ENCODE data around the gene NEDD9. TPM values are rescaled to one million over a fixed set of nuclear protein-coding genes. Genes with fewer than 3 reads are reported as not detected.
A peak's percentile ranks its signal among the peaks of the same experiment; 100 is the strongest.

NEDD9 gene, protein sequence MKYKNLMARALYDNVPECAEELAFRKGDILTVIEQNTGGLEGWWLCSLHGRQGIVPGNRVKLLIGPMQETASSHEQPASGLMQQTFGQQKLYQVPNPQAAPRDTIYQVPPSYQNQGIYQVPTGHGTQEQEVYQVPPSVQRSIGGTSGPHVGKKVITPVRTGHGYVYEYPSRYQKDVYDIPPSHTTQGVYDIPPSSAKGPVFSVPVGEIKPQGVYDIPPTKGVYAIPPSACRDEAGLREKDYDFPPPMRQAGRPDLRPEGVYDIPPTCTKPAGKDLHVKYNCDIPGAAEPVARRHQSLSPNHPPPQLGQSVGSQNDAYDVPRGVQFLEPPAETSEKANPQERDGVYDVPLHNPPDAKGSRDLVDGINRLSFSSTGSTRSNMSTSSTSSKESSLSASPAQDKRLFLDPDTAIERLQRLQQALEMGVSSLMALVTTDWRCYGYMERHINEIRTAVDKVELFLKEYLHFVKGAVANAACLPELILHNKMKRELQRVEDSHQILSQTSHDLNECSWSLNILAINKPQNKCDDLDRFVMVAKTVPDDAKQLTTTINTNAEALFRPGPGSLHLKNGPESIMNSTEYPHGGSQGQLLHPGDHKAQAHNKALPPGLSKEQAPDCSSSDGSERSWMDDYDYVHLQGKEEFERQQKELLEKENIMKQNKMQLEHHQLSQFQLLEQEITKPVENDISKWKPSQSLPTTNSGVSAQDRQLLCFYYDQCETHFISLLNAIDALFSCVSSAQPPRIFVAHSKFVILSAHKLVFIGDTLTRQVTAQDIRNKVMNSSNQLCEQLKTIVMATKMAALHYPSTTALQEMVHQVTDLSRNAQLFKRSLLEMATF
- 50.0 TPM for total RNA-seq

DNA sequence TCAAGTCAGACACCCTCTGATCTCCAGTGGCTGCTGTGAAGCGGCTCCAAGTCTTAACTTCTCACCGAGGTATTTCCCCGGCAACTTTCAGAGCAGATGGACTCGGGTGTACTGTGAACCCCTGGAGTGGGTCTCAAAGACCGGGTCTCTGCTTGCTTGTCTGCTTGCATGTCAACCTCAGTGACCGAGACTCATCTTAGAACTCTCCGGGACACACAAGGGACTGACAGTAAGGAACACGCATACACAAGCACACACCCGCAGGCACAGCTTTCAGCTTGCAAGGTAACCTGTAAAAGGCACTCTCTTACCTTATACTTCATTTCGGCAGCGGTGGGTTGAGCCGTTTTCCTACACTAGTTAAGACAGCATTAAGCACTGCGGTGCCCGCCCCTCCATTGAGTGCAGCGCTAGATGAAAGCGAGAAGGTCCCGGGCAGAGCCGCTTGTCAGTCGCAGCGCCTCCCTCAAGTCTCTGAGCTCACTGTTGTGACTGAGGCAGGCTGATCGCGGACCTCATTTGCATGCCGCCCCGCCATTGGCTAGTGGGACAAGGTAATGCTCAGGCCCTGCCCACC is at the start of gene NEDD9:
Gene NEDD9, minus strand, starts transcription at position 476 of the 577 bp plus-strand sequence. Its CDS starts 153 bp downstream, at position 323.
- peak; percentile 98 for DNase-seq

DNA sequence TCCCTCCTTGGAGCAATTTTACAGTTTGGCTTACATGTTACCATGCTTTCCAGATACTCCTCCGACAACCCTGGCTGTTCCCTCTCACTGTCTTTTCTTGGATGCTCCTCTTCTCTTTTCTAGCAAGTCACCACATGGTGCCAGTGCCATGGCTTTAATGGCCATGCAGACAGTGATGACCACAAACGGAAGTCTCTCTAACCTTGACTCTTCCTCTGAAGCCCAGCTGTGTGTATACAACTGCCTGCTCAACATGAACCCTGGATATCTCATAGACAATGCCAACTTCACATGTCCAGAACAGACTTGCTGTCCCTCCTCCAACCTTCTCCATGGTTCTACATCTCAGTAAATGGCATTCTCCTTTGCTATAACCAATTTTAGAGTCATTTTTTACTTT is 49.8 kb upstream of the NEDD9 start:
- no peak for DNase-seq

DNA sequence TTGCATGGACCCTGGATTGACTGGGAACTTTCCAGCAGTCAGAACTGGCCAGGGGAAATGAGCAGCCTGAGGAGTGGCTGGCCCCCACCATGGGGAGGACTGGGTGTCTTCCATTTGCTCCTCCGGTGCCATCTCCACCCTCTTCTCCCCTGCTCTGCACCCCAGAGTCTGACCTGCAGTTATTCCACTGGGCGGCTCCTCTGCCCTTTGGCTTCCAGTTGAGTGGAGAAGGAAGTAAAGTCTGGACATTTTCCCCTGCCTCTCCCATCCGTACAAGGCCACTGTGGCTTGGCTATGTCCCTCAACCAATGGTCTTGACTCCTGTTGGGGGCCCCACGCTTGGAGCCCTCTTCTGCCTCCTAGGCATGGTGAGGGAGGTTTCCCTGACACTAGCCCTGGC is 47.9 kb upstream of the NEDD9 start:
- no peak for DNase-seq

DNA sequence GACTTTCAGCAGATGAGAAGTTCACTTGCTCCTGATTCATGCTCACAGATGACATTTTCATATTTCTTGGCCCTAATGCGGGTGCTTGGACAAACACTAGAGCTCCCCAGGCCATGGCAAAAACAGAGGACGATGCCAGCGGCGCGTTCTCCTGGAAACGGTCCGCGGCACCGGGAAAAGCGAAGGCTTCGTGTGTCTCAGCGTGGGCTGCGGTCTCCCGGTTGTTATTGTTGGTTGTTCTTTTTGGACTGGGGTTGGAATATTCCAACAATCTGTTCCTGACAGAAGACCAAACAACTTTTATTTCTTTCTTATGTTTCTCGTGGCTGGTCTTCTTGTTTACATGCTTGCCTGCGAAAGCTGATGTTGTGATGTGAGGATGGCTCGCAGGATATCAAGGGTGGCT is 46.8 kb upstream of the NEDD9 start:
- DNase-seq: peak; percentile 22

DNA sequence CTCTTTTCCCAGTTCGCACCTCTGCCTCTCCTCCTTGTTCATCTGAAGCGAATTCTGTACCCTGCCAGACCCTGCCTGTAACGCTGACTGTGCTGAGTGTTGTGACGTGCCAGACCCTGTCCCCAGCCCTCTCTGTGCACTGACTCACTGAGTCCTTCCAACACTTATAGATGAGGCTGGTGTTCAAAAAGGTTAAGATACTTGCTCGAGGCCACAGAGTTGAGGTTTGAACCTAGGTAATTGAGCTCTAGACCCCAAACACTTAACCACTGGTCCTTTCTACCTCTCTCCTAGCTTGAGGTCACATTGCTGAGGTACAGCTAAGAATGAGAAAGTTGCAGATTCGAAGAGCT is 45.7 kb upstream of the NEDD9 start:
- DNase-seq: no peak

DNA sequence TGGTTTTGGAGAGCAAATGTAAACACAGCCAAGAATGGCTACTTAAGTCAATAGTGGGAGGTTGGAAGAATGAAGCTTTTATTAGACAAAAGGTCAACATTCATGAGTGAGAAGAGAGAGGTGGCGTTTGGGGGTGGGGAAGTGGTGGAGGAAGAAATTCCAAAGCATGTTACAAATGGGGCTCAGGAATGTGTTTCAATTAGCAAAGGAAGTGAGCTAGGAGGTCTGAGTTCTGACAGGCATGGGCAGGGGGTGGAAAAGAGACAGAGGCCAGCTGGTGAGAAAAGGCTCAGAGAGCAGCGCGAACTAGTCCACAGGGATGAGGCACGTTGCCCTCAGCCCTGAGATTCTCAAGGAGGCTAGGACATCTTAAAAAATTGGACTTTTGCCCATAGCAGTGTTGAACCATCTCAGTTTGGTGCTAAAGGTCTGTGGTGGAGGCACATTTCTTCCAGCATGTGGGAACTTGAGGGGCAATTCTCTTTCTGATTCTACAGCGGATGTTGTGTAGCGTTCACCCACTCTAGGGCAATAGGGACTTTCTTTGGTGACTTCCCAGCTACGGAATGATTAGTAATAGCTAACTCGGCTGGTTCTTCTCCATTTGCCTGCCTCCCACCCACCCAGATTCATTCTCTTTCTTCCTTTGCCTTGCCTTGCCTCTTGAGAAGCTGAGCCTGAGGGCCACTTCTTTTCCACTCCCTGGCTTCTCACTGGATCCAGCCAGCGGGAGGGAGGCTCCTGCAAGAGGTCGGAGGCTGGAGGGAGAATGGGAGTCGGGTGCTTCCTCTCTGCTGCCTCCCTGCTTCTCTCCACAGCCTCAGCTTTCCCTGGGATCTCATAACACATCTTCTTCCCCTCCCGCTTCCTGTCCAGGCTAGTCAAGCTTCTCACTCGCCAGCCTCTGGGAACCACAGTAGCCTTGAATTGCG is 45.1 kb upstream of the NEDD9 start:
- DNase-seq: no peak

DNA sequence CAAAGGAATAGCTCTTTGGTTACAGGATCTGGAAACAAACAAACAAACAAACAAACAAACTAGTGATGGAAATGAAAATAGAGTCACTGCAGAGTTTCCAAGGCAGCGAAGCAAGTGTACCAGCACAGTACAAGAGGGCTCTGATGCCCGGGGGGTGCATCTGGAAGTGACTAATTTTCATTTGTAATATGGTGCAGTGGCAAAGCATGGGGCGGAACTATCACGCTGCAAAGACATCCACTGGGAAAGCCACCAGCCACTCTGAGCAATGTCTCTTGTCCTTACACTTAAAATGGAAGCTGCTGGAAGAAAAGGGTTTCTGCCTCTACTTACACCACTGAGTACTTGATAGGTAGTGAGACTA is 44.4 kb upstream of the NEDD9 start:
- DNase-seq: no peak

DNA sequence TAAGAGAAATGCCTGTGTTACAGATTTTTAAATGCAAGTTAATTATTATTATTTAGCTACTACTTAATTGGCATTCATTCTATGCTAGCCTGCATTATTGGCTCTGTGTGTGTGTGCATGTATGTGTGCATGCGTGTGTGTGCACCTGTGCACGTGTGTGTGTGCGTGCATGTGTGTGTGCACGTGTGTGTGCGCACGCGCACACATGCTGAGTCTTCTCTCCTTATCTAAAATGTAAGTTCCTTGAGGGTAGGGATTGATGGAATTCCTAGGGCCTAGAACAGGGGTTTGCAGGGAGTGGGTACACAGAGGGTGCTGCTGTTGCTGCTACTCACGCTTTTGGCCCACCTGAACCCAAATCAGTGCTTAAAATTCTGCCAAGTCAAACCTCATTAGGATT is 43.8 kb upstream of the NEDD9 start:
- no peak for DNase-seq

DNA sequence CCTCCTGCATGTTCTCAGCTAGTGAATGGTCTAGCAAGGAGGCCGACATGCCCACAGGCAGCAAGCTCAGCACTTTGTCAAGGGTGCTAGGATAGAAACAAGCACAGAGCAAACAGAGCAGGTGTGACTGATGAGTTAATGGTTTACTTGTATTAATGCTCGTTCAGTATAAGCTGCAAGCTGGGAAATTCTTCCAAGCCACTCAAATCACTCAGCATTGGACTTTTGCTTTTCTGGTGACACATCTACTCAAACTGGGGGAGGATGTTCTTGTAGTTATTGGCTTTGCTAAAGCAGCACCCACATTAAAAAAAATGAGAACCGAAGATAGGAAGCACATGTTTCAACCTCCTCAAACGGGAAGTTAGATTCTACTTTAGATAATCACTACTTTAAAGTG is 43.1 kb upstream of the NEDD9 start:
- no peak for DNase-seq

DNA sequence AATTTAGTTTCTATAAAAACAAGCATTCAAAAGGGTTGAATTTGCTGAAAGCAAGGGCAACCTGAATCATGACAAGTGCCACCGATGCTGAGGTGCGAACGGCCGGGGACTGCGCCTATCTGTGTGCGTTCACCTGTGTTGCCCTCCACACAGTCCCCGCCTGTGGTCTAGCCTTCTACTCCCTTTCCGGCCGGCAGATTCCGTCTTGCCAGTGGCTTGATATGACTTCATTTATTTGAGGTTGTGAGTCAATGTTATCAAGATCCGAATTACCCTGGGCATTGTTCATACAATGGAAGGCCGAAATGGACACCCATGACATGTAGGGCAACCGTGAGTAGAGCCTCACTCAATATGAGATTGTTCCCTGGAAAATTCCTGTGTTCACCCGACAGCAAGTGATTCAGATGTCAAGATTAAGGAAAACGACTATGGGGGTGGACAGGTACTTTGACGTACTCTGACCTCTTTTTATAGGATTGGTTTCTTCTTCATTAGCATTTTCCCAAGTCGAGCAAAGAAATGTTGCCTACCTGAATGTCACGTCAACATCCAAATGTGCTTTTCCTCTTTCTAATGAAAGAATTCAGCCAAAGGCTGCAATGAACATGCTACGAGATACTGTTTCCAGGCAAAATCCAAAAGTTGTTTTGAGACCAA is 41.1 kb upstream of the NEDD9 start:
- DNase-seq: no peak

DNA sequence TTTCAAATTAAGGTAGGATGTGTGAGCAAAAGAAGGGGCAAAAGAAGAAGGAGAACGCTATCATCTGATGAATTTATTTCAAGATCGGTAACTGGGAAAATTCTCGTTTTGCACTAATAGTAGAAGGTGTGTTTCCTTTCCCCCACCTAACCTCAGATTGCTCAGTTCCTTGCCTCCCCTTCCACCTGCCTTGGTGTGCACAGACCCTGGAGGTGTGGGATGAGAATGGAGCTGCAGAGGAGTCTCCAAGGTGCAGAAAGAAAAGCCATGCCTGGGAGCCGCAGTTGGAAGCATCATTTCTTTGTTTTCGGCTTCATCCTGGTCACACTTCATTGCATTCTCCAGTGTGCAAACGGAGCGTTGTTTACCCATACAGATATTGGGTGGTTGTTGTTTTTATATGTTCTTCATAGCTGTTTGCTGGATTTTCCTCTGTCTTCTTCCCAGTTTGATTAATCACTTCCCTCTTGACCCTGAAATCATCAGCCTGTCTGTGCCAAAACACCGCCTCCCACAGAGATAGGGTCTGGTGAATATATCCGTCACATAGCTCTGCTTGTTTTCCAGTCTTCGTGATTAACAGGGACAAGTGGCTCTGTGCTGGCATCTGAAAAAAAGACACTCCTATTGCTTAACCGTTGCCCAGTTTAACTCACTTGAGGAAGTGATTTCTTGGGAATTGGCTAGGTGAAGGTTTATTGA is 40.2 kb upstream of the NEDD9 start:
- DNase-seq: no peak

DNA sequence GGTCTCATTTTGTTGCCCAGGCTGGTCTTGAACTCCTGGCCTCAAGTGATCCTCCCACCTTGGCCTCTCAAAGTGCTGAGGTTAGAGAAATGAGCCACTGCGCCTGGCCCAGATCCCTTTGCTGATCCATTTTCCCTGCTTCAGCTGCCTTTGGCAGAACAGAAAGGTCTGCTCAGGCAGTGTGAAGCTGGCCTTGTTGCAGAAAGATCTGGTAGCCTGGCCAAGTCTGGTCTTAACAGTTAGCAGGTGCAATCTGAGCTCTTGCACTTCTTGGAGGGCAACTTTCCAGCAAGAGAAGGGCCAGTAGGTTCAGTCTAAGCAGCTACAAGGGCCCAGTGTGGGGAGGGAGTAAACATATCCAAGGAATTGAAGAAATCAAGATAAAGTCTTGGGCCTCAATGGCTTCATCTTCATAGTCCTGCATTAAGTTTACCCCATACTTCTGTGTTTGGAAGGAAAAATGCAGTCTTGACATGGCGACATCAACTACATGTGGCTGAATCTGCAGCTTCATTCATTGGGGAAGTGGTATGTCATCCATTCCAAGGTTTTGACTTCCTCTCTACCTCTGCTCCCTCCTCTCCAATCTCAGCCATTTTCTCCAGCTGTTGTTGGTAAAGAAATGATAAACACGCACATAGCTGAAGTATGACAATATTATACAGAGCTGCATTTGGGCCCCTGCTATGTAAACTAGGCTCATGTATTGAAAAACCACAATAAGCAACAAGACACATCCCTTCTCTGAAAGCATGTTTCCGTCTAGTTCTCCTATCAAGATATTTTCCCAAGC is 39.0 kb upstream of the NEDD9 start:
- DNase-seq: peak; percentile 51

DNA sequence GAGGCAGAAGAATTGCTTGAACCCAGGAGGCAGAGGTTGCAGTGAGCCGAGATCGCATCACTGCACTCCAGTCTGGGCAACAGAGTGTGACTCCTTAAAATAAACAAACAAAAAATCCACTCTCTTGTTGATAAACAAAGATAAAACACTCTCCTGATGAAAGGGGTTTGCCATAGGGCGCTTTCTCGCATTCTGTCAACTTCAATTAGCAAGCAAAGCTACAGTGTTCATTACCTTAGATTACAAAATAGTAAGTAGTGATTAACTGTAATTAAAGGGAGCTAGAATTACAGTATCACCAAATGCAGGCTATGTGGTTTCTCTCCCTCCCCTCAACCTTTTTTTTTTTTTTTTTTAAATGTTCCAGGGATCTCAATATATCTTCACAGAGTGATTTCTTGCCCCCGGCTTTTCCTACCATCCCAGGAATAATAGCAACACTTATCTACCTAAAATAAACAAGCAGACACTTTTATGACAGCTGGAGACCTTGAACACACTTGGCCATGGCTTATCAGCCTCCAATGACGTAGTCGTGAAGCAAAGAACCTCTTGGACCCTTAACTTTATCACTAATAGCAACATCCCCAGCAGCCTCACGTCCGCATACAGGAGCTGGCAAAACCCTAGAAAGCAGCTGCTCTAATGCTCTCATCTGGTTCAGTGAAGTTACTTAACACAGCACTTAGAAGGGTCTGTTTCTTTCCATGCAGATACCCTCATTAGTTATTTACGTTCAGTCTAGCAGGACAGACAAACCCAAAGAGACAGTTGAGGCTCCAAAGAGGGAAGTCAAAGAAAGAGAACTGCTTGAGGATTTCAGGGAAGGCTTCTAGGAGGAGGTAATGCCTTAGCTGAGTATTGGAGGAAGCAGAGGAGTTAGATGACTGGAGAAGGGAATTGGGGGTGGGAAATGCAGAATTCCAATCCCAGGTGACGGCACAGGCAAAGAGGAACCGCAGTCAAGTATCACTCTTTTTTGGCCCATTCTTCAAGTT is 37.9 kb upstream of the NEDD9 start:
- DNase-seq: no peak

DNA sequence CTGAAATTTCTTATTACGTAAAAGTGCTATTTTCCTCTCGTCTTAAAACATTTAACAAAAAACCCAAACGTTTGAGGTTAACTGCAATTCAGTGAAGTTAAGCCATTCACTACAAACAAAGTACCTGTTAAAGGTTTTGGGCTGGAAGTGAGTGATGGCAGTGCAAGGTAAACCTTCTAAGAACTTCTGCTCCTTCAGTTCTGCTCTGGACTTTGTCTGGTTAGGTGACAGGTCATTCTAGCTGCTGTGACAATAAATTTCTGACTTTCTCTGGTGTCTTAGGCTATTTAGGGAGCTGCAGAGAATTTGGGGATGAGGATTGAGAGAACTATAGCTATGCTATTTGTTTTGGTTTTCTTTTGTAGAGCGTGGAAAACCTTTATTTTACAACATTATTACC is 36.5 kb upstream of the NEDD9 start:
- no peak for DNase-seq

DNA sequence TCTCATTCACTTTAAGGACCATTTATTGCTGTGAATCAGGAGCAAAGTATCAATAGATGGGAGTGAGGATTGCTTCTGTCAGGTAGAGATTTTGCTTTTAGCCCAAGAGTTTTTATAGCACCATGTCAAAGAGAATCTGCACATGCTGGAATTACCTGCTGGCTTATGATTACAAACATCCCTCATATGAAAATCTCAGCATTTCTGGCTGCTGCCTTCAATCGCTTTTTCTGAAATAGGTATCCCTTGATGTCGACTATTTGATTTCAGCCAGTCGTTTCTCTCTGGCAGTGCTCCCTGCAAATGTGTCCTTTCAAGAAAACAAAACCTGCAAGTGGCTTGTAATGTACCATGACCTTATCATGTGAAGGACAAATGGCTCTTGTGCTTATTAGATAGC is 34.5 kb upstream of the NEDD9 start:
- no peak for DNase-seq

DNA sequence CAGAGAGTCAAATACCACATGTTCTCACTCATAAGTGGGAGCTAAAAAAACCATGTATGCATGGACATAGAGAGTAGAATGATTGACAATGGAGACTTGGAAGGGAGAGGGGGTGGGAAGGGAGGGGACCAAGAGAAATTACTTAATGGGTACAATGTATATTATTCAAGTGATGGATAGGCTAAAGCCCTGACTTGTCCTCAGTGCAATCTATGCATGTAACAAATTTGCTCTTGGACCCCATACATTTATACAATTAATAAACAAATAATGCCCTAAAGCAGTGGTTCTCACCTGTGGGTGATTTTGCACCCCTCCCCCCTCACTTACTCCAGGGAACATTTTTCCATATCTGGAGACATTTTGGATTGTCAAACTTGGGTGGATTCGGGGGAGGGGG is 33.5 kb upstream of the NEDD9 start:
- no peak for DNase-seq

DNA sequence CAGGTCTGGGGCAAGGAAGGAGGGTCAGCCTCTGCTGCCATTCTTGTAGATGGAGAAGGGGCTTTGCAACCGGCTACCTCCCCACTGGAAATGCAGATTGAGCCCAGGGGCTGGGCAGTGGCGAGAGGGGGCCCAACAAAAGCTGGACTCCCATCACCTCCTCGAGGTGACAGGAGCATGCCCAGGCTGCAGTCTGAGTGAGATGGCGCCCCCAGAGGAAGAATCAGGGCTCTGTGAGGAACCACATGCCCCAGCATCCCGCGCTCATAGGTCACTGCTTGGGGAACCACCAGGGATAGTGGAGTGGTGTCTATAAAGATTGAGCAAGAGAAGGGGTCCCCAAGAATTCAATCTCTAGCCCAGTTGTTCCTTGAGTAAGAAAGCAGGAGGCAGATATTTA is 31.6 kb upstream of the NEDD9 start:
- no peak for DNase-seq

DNA sequence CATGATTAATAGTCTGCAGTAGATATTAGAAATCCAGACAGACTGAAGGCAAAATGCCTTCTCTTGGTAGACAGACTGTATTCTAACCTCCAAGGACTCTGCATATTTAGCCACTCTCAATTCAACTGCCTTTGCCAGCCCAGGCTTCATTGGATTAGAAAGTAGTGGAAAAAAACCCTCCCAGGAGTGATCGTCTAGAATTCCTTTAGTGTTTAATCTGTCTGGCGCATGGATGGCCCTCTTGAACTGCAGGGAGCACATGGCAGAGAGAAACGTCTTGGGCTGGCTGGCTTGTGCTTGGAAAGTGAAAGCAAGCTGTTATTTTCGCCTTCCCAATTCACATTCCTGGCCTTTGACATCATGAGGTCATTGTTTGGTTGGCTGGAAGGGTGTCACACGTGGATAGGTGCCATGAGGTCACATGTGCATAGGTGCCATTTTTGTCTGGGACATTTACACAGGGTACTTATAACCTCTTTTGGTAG is 30.9 kb upstream of the NEDD9 start:
- DNase-seq: peak; percentile 52

DNA sequence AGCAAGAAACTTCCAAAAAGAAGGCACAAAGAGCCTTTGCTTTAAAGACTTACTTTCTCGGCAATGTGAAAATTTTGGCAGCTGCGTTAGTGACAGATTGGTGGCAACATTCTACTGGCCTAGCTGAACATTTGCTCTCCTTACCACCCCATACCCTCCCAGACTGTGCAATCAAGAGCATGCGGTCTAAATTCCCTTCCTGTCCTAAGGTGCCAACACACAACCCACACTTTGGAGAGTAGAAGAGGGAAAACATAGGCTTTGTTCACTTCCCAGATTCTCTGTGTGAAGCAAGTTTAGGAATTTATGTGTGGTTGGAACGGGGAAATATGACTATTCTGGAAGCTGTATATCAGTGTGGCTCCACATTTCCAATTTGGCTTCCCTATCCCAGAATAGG is 29.8 kb upstream of the NEDD9 start:
- peak; percentile 36 for DNase-seq
